Endothelial cell (in vitro differentiated cells): ENCODE measurements around the gene CDH23. TPM values are rescaled to one million over a fixed set of nuclear protein-coding genes. Genes with fewer than 3 reads are reported as not detected.

Source experiments
- DNase-seq: peaks from one replicate; pipeline ENCODE4 v3.0.0; 2021; ENCODE audit warnings: low spot score
- H3K27ac Mint-ChIP-seq: one replicate; pipeline ENCODE4 v1.8.0; 2021; ENCODE audit warnings: mixed read lengths, inconsistent platforms; ENCODE audit not compliant: unreplicated experiment
- H3K27me3 Mint-ChIP-seq: one replicate; pipeline ENCODE4 v1.8.0; 2021; ENCODE audit warnings: mild to moderate bottlenecking, moderate library complexity, mixed read lengths, inconsistent platforms; ENCODE audit not compliant: unreplicated experiment
- H3K36me3 Mint-ChIP-seq: one replicate; pipeline ENCODE4 v1.8.0; 2021; ENCODE audit warnings: mild to moderate bottlenecking, low read depth, mixed read lengths, inconsistent platforms; ENCODE audit not compliant: unreplicated experiment
- H3K4me1 Mint-ChIP-seq: one replicate; pipeline ENCODE4 v1.8.0; 2021; ENCODE audit warnings: mild to moderate bottlenecking, mixed read lengths, inconsistent platforms; ENCODE audit not compliant: unreplicated experiment
- H3K4me3 Mint-ChIP-seq: one replicate; pipeline ENCODE4 v1.8.0; 2021; ENCODE audit warnings: mild to moderate bottlenecking, mixed read lengths, inconsistent platforms; ENCODE audit not compliant: unreplicated experiment
- H3K9me3 Mint-ChIP-seq: one replicate; pipeline ENCODE4 v1.8.0; 2021; ENCODE audit warnings: mixed read lengths, inconsistent platforms; ENCODE audit not compliant: unreplicated experiment
- total RNA-seq: library from RNA; stranded (reverse); fragmentation: NEBNext Ultra II Directional; extraction: Animal tissue kit (Norgen Biotek cat#: 25700); gene quantifications from one replicate; pipeline ENCODE4 v1.2.1, GENCODE V29; 2021; ENCODE audit not compliant: unreplicated experiment
- TF ChIP-seq, protein P1 (sequence below): fragments of 200-600 bp; sonication (generic); IDR thresholded peaks from one replicate; pipeline ENCODE4 v1.5.0; 2021; ENCODE audit warnings: antibody characterized with exemption; ENCODE audit not compliant: unreplicated experiment

The CDH23 gene
- total RNA-seq, 1 donor from 2014 or later, result 0.54 TPM

DNA sequence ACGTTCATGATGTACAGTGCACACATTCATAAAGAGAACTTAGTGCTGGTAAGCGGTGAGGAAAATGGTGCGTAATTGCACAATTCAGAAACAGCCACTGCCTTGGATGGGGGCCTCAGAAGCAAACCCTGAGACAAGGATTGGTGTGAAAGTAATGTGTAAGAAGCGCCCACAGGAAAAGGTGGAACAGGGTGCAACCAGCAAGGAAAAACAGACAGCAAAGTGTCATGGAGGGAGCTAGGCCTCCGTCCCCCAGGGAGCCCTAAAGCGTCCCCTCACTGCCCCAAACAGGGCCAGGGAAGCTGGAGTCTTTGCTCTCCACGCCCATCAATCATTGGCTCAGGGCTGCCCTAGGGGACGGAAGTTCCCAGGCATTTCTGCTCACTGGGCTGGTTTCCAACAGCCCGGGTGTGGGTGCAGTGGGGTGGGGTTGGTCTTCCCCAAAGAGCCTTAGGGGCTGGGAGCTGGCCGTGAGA, 332.5 kb downstream of the CDH23 start:
- no peak for DNase-seq
- Mint-ChIP-seq H3K9me3 (no peaks in the 10 kb centered on the region), H3K4me3 (no peak overlapping the region), H3K27ac (no peak overlapping the region), H3K4me1 (peaks cover 24% of the 10 kb centered on the region), H3K36me3 (peaks cover 4% of the 10 kb centered on the region), H3K27me3 (peaks cover 3% of the 10 kb centered on the region)
- TF ChIP-seq, protein P1, sequence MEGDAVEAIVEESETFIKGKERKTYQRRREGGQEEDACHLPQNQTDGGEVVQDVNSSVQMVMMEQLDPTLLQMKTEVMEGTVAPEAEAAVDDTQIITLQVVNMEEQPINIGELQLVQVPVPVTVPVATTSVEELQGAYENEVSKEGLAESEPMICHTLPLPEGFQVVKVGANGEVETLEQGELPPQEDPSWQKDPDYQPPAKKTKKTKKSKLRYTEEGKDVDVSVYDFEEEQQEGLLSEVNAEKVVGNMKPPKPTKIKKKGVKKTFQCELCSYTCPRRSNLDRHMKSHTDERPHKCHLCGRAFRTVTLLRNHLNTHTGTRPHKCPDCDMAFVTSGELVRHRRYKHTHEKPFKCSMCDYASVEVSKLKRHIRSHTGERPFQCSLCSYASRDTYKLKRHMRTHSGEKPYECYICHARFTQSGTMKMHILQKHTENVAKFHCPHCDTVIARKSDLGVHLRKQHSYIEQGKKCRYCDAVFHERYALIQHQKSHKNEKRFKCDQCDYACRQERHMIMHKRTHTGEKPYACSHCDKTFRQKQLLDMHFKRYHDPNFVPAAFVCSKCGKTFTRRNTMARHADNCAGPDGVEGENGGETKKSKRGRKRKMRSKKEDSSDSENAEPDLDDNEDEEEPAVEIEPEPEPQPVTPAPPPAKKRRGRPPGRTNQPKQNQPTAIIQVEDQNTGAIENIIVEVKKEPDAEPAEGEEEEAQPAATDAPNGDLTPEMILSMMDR, result no peak

DNA sequence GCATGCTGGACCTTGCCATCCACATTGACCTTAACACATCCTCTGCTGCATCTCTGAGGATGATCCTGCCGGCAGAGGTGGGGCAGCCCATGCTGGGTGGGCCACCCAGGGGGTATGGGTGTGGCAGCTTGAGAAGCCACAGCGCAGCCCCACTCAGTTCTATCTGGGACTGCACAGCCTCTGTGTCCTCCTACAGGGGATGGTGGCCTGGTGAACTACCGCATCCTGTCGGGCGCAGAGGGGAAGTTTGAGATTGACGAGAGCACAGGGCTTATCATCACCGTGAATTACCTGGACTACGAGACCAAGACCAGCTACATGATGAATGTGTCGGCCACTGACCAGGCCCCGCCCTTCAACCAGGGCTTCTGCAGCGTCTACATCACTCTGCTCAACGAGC, 335.1 kb downstream of the CDH23 start:
- H3K27ac Mint-ChIP-seq, result no peak overlapping the region
- DNase-seq, result no peak
- TF ChIP-seq, protein P1, result no peak
- peaks cover 18% of the 10 kb centered on the region for H3K4me1 Mint-ChIP-seq
- no peaks in the 10 kb centered on the region for H3K36me3 Mint-ChIP-seq
- H3K27me3 Mint-ChIP-seq, result peaks cover 3% of the 10 kb centered on the region
- H3K9me3 Mint-ChIP-seq, result no peaks in the 10 kb centered on the region
- H3K4me3 Mint-ChIP-seq, result no peak overlapping the region

DNA sequence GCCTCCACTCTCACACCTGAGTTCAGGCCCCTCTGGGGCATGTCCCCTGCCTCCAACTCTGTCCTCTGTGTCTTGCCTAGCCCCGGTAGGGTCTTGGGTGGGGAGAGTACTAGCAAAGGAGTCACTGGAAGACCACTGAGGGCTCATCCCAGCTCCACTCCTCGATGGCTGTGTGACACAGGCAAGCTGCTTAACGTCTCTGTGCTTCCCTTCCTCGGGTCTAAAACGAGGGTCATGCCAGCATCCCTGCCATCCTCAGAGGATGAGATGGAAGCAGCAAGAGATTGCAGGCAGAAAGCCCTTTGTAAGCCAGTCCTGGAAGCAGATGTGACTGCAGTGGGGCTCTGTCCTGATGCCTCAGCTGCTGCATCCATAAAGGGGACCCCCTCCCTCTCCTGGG, 338.1 kb downstream of the CDH23 start:
- H3K27me3 Mint-ChIP-seq, result peaks cover 3% of the 10 kb centered on the region
- H3K27ac Mint-ChIP-seq, result no peak overlapping the region
- no peaks in the 10 kb centered on the region for H3K9me3 Mint-ChIP-seq
- peaks cover 16% of the 10 kb centered on the region for H3K4me1 Mint-ChIP-seq
- H3K4me3 Mint-ChIP-seq, result no peak overlapping the region
- DNase-seq, result no peak
- no peaks in the 10 kb centered on the region for H3K36me3 Mint-ChIP-seq
- TF ChIP-seq, protein P1, result no peak

DNA sequence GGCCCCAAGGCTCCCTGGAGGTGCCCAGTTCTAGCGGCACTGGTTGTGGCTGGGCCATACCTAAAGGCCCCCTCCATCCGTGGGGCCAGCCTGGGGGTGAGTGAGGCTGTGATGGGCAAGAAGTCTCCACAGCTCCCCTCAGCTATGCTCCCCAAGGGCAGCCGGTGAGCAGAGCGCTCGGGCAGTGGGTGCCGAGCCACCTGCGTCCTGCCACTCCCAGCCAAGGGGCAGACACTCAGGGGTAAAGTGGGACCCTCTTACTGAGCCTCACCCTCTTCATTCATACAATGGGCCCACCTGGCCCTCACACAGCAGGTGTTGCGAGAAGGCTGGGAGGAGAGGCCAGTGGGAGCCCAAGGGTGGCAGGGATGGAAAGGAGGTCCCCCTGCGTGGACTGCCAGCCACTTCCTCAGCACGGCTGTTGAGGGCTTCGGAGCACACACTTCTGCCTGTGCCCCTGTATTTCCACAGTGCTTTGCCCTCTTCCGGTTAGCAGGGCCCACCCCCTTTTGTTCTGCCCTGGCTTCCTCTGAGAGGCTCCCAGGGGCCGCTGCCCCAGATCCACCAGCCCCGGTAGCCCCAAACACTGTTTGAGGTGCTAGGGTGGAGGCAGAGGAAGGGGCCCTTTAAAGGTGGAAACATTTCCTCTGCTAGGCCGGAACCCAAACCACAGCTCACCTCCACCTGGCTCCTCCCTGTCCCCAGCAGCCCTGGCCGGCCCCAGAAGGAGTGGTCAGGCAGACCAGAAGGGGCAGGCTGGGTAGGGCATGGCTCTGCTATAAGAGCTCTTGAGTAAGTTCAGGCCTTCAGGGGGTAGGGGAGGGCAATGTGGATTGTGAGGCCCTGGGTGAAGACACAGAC, 339.2 kb downstream of the CDH23 start:
- Mint-ChIP-seq H3K4me3 (no peak overlapping the region), H3K27ac (no peak overlapping the region), H3K9me3 (no peaks in the 10 kb centered on the region), H3K36me3 (no peaks in the 10 kb centered on the region), H3K4me1 (peaks cover 16% of the 10 kb centered on the region), H3K27me3 (peaks cover 3% of the 10 kb centered on the region)
- TF ChIP-seq, protein P1, result no peak
- no peak for DNase-seq

DNA sequence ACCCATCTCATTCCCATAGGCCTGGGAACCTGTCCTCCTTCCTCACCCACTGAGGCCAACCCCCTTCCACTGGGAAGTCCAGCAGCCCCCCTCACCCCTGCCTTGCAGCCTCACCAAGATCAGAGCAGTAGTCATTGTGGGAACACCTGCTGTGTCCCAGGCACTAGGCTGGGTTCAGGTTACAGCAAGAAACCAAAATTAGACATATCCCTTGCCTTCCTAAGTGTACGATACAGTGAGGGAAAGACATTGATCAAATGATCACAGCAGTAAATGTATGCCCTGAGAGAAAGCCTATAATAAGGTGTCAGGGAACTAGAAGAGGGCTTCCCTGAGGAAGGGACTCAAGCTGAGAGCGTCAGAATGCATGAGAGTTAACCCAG, 339.8 kb downstream of the CDH23 start:
- Mint-ChIP-seq H3K27me3 (peaks cover 3% of the 10 kb centered on the region), H3K27ac (no peak overlapping the region), H3K36me3 (no peaks in the 10 kb centered on the region), H3K4me3 (no peak overlapping the region), H3K9me3 (no peaks in the 10 kb centered on the region), H3K4me1 (peaks cover 16% of the 10 kb centered on the region)
- TF ChIP-seq, protein P1, result no peak
- DNase-seq, result no peak
